Measurements from ENCODE around the gene ACADVL. TPM values are rescaled to one million over a fixed set of nuclear protein-coding genes. Genes with fewer than 3 reads are reported as not detected.
A peak's percentile ranks its signal among the peaks of the same experiment; 100 is the strongest.
"Not testable (repeated sequence)": the region's sequence is repeated elsewhere in the genome, so short reads cannot be mapped to it uniquely, and the experiment has no call there.

Gene ACADVL
- total RNA-seq (100 to 1,000 TPM; 387 to 486 TPM), polyA plus RNA-seq (1,000 to 10,000 TPM in 1 of 2 donors, 100 to 1,000 TPM in 1; 159 to 1,724 TPM)
- long read RNA-seq, donor 1, transcript ACADVL-203 (20 exons, 2,323 nt): major isoform, 1,007 of 1,861 reads
- long read RNA-seq, donor 1, transcript ACADVL-201 (19 exons, 2,352 nt): minor isoform, 120 of 1,861 reads
- long read RNA-seq, donor 1, transcript ACADVL-202 (19 exons, 2,191 nt): minor isoform, 23 of 1,861 reads
- long read RNA-seq, donor 1, partial matches to known transcripts: 340 of 1,861 reads
- long read RNA-seq, donor 1, other reads (novel, unspliced or antisense): 365 of 1,861 reads
- long read RNA-seq, donor 2, transcript ACADVL-203 (20 exons, 2,323 nt): major isoform, 59 of 189 reads
- long read RNA-seq, donor 2, partial matches to known transcripts: 61 of 189 reads
- long read RNA-seq, donor 2, other reads (novel, unspliced or antisense): 62 of 189 reads

DNA sequence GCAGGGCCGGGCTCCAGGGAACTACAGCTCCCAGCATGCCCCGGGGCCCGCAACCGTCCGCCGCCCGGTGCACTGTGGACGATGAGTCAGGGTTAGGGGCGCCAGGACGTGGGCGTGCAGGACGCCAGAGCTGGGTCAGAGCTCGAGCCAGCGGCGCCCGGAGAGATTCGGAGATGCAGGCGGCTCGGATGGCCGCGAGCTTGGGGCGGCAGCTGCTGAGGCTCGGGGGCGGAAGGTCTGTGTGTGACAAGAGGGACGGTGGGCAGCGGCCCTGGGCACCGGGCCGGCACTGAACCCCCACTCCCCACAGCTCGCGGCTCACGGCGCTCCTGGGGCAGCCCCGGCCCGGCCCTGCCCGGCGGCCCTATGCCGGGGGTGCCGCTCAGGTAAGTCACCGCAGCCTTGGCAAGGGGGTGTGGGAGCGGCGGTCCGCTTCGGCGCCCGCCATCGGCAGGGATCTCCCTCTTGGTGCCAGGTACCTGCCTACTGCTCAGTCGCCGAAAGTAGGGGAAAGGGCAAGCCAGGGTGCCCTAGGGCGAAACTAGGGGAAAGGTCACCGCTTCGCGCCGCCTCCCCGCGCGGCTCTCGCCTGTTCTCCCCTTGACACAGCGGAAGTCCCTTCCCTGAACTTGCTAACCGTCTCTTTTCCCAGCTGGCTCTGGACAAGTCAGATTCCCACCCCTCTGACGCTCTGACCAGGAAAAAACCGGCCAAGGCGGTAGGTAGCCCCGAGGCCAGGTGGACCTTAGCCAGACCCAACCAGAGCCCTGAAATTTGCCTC lies at the start of gene ACADVL, which contains the start of gene DLG4:
Gene ACADVL (plus strand): TSS at position 127 of the 781 bp plus-strand sequence. CDS start 47 bp downstream, at position 174.
Gene DLG4 (minus strand): TSS at position 25 of the 781 bp plus-strand sequence.
- intact Hi-C loops (cut with DNase I): no loop called here
- no peaks in the 10 kb centered on the region for H3K27me3 ChIP-seq (ENCODE audit: control insufficient read depth in 1 of 2, insufficient read depth in 2 of 2, low read length in 1 of 2)
- no peaks in the 10 kb centered on the region for H3K9me3 ChIP-seq (ENCODE audit: control insufficient read depth, low read length)
- DNase-seq: peak; percentile 96 to 99
- ATAC-seq (ENCODE audit: low FRiP score): peak; percentile 92
- peak within 1 kb of the TSS; percentile 22 to 56 for H3K4me3 ChIP-seq (ENCODE audit: low read length in 2 of 2)
- peak within 1 kb of the TSS; percentile 23 to 89 for H3K27ac ChIP-seq (ENCODE audit: low read depth in 1 of 2, low read length in 2 of 2)
- H3K4me1 ChIP-seq (ENCODE audit: control insufficient read depth in 1 of 2, insufficient read depth in 2 of 2, low read length in 2 of 2): no peaks in the 10 kb centered on the region
- WGBS, 2 donors: 0 to 1% methylated on average over 42 to 63 of the region's 63 CpGs
- H3K36me3 ChIP-seq (ENCODE audit: control insufficient read depth in 1 of 2, insufficient read depth in 2 of 2, low read length in 1 of 2): peaks cover 0 to 6% of the 10 kb centered on the region in 2 donors

DNA sequence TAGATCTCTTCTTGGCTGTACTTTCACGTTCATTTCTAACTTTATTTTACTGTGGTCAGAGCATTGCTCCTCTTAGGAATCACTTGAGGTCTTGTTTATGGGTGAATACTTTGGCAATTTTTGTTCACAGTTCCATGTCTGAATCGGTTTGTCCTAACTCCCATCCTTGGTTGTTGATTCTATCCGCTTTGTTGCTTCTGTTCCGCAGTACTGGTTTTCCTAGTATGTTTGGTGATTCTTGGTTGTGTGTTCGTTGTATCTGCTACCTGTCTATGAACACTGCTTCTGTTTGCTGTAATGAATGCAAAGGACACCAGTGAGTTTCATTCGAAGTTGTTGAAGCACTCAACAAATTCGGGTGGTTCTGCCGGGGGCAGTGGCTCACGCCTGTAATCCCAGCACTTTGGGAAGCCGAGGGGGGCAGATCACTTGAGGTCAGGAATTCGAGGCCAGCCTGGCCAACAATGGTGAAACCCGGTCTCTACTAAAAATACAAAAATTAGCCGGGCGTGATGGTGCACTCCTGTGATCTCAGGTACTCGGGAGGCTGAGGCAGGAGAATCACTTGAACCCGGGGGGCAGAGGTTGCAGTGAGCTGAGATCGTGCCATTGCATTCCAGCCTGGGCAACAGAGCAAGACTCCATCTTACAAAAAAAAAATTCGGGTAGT lies 47.1 kb upstream of the ACADVL start:
- intact Hi-C loops (cut with DNase I): not testable (repeated sequence)
- WGBS, 2 donors: 92 to 93% methylated on average over 18 of the region's 18 CpGs

DNA sequence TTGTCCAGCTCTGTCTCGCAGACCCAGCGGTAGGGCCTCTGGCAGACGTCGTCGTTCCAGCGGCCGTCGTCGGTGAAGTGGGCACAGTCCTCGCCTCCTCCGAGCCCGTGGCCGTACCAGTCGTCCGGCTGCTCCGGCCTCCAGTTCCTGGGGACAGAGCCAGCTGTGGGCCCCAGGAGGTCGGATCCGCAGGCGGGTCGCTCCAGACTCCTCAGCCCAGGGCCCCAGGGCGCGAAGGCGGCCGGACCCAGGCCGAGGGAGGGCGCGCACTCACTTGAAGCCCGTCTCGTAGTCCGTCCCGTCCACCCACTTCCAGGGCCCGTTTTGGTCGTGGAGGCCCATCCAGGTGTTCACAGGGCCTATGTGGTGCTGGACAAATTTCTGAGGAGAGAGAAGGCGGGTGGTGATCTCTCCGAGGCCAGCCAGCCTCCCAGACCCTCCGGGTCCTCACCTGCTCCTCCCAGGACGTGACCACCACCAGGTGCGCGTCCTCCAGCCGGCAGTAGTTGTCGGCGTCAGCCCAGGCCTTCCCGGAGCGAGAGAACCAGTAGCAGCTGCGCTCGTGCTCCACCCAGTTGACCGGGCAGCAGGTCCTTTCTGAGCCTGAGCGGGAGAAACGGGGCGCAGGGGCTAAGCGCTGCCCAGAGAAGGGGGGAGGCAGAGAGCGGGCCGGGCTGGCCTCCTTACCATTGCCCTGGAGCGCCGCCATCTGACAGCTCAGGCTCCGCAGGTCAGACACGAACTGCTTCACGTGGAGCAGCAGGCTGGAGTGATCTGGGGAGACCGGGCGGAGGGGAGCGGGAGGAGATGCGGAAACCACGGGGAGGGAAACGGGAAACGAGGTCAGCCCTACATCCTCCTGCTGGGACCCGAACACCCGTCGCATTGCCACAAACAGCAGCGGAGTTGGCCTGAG lies 45.8 kb upstream of the ACADVL start:
- WGBS, 2 donors: 53 to 57% methylated on average over 69 of the region's 69 CpGs
- intact Hi-C loops (cut with DNase I): no loop called here

More for the DNA sequence above, 47.1 kb upstream of the ACADVL start:
- H3K27me3 ChIP-seq (ENCODE audit: control insufficient read depth in 1 of 2, insufficient read depth in 2 of 2, low read length in 1 of 2); H3K9me3 ChIP-seq (ENCODE audit: control insufficient read depth, low read length); H3K36me3 ChIP-seq (ENCODE audit: control insufficient read depth in 1 of 2, insufficient read depth in 2 of 2, low read length in 1 of 2); H3K4me1 ChIP-seq (ENCODE audit: control insufficient read depth in 1 of 2, insufficient read depth in 2 of 2, low read length in 2 of 2); H3K4me3 ChIP-seq (ENCODE audit: low read length in 2 of 2); ATAC-seq (ENCODE audit: low FRiP score); H3K27ac ChIP-seq (ENCODE audit: low read depth in 1 of 2, low read length in 2 of 2): not testable (repeated sequence)
- peak; percentile 26 to 30 for DNase-seq

DNA sequence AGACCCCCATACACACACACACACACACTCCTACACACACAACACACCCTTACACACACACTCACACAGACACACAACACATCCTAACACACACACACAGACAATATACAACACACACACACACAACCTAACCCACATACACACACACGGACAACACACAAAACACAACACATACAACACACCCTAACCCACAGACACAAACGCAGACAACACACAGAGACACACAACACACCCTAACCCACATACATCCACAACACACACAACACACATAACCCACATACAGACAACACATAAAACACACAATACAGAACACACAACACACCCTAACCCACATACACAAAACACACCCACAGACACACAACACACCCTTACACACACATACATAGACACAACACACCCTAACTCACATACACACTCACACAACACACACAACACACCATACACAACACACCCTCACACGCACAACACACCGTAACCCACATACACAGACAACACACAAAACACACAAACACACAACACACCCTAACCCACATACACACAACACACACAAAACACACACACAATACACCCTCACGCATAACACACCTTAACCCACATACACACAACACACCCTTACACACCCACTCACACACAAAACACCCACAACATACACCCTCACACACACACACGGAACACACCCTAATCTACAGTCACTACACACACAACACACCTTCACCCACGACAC lies 45.0 kb upstream of the ACADVL start:
- DNase-seq: peak; percentile 6 to 13

More for the DNA sequence above, 45.8 kb upstream of the ACADVL start:
- Histone ChIP-seq H3K27me3 (ENCODE audit: control insufficient read depth in 1 of 2, insufficient read depth in 2 of 2, low read length in 1 of 2) (no peaks in the 10 kb centered on the region), H3K4me1 (ENCODE audit: control insufficient read depth in 1 of 2, insufficient read depth in 2 of 2, low read length in 2 of 2) (no peaks in the 10 kb centered on the region), H3K9me3 (ENCODE audit: control insufficient read depth, low read length) (no peaks in the 10 kb centered on the region), H3K27ac (ENCODE audit: low read depth in 1 of 2, low read length in 2 of 2) (no peak overlapping the region), H3K4me3 (ENCODE audit: low read length in 2 of 2) (no peak overlapping the region), H3K36me3 (ENCODE audit: control insufficient read depth in 1 of 2, insufficient read depth in 2 of 2, low read length in 1 of 2) (no peaks in the 10 kb centered on the region)
- peak; percentile 49 for ATAC-seq (ENCODE audit: low FRiP score)
- peak; percentile 79 to 86 for DNase-seq

DNA sequence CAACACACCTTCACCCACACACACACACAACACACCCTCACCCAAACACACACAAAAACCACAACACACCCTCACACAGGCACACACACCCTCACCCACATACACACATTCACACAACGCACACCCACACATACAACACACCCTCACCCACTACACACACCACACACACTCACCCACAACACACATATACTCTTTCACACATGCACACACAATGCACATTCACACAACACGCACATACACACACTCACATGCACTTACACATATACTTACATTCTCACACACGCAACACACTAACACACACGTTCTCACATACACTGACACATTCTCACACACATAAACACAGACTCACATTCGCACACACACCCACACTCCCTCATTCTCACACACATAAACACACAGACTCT lies 44.4 kb upstream of the ACADVL start:
- H3K27ac ChIP-seq (ENCODE audit: low read depth in 1 of 2, low read length in 2 of 2): no peak overlapping the region
- intact Hi-C loops (cut with DNase I): no loop called here
- 85 to 91% methylated on average over 5 of the region's 5 CpGs for WGBS, 2 donors
- no peaks in the 10 kb centered on the region for H3K9me3 ChIP-seq (ENCODE audit: control insufficient read depth, low read length)
- H3K4me1 ChIP-seq (ENCODE audit: control insufficient read depth in 1 of 2, insufficient read depth in 2 of 2, low read length in 2 of 2): no peaks in the 10 kb centered on the region
- DNase-seq (no peak), ATAC-seq (ENCODE audit: low FRiP score) (no peak)
- no peaks in the 10 kb centered on the region for H3K27me3 ChIP-seq (ENCODE audit: control insufficient read depth in 1 of 2, insufficient read depth in 2 of 2, low read length in 1 of 2)
- no peak overlapping the region for H3K4me3 ChIP-seq (ENCODE audit: low read length in 2 of 2)
- H3K36me3 ChIP-seq (ENCODE audit: control insufficient read depth in 1 of 2, insufficient read depth in 2 of 2, low read length in 1 of 2): no peaks in the 10 kb centered on the region

More for the DNA sequence above, 45.0 kb upstream of the ACADVL start:
- Histone ChIP-seq H3K36me3 (ENCODE audit: control insufficient read depth in 1 of 2, insufficient read depth in 2 of 2, low read length in 1 of 2) (no peaks in the 10 kb centered on the region), H3K27ac (ENCODE audit: low read depth in 1 of 2, low read length in 2 of 2) (no peak overlapping the region), H3K4me3 (ENCODE audit: low read length in 2 of 2) (no peak overlapping the region), H3K27me3 (ENCODE audit: control insufficient read depth in 1 of 2, insufficient read depth in 2 of 2, low read length in 1 of 2) (no peaks in the 10 kb centered on the region), H3K9me3 (ENCODE audit: control insufficient read depth, low read length) (no peaks in the 10 kb centered on the region), H3K4me1 (ENCODE audit: control insufficient read depth in 1 of 2, insufficient read depth in 2 of 2, low read length in 2 of 2) (no peaks in the 10 kb centered on the region)
- peak; percentile 4 for ATAC-seq (ENCODE audit: low FRiP score)
- whole genome bisulfite sequencing, 2 donors: 83 to 87% methylated on average over 7 of the region's 7 CpGs
- intact Hi-C loops (cut with DNase I): no loop called here

DNA sequence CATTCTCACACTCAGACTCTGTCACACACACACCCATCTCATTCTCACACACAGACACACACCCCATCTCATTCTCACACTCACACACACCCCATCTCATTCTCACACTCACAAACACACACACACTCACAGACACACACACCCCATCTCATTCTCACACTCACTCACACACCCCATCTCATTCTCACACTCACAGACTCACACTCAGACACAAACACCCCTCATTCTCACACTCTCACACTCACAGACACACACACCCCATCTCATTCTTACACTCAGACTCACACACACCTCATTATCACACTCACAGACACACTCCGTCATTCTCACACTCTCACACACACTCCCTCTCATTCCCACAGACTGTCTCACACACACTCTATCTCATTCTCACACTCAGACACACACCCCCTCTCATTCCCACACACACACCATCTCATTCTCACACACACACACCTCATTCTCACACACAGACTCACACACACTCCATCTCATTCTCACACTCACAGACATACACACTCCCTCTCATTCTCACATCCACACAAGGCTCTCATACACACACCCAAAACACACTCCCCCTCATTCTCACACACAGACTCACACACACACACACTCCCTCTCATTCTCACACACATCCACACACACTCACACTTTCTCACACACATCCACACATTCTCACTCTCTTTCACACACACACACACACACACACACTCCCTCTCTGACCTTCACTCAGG lies 43.5 kb upstream of the ACADVL start:
- H3K9me3 ChIP-seq (ENCODE audit: control insufficient read depth, low read length): no peaks in the 10 kb centered on the region
- ATAC-seq (ENCODE audit: low FRiP score) (no peak), DNase-seq (no peak)
- no peak overlapping the region for H3K4me3 ChIP-seq (ENCODE audit: low read length in 2 of 2)
- WGBS, 2 donors: 84 to 85% methylated on average over 1 of the region's 1 CpG
- H3K36me3 ChIP-seq (ENCODE audit: control insufficient read depth in 1 of 2, insufficient read depth in 2 of 2, low read length in 1 of 2): no peaks in the 10 kb centered on the region
- H3K27me3 ChIP-seq (ENCODE audit: control insufficient read depth in 1 of 2, insufficient read depth in 2 of 2, low read length in 1 of 2): no peaks in the 10 kb centered on the region
- no peaks in the 10 kb centered on the region for H3K4me1 ChIP-seq (ENCODE audit: control insufficient read depth in 1 of 2, insufficient read depth in 2 of 2, low read length in 2 of 2)
- intact Hi-C loops (cut with DNase I): no loop called here
- no peak overlapping the region for H3K27ac ChIP-seq (ENCODE audit: low read depth in 1 of 2, low read length in 2 of 2)

DNA sequence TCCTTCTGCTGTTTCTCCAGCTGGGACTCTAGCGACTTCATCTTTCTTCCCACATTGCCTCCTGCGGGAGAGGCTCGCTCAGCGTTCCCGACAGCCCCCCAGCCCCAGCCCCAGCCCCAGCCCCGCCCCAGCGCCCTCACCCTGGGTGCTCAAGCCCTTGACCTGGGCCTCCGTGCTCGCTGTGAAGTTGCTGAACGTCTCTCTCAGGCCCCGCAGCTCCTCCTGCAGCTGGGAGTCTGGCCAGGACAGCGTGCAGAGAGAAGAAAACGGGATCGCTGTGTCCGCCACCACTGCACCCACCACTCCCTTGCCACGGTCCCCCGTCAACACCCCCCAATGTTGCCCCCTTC lies 42.9 kb upstream of the ACADVL start:
- intact Hi-C loops (cut with DNase I): no loop called here
- no peak for ATAC-seq (ENCODE audit: low FRiP score)
- H3K4me1 ChIP-seq (ENCODE audit: control insufficient read depth in 1 of 2, insufficient read depth in 2 of 2, low read length in 2 of 2): no peaks in the 10 kb centered on the region
- no peak overlapping the region for H3K27ac ChIP-seq (ENCODE audit: low read depth in 1 of 2, low read length in 2 of 2)
- no peak overlapping the region for H3K4me3 ChIP-seq (ENCODE audit: low read length in 2 of 2)
- H3K36me3 ChIP-seq (ENCODE audit: control insufficient read depth in 1 of 2, insufficient read depth in 2 of 2, low read length in 1 of 2): no peaks in the 10 kb centered on the region
- DNase-seq: no peak
- WGBS, 2 donors: 5 to 6% methylated on average over 11 to 17 of the region's 17 CpGs
- no peaks in the 10 kb centered on the region for H3K27me3 ChIP-seq (ENCODE audit: control insufficient read depth in 1 of 2, insufficient read depth in 2 of 2, low read length in 1 of 2)
- no peaks in the 10 kb centered on the region for H3K9me3 ChIP-seq (ENCODE audit: control insufficient read depth, low read length)
